Heart right ventricle (tissue), 16 donors: Measurements from ENCODE around the gene PEMT. TPM values are rescaled to one million over a fixed set of nuclear protein-coding genes. Genes with fewer than 3 reads are reported as not detected.

ENCODE experiments used
- ATAC-seq, 8 donors: fragments of 200-7000 bp; cut with Tn5 transposase; one replicate each; pipeline ENCODE4 v1.9.1; 2020; ENCODE audit warnings: mild to moderate bottlenecking in 8 of 8, moderate library complexity in 8 of 8, moderate number of reproducible peaks in 1 of 8
- DNase-seq, 2 donors: peaks; one replicate each; pipeline ENCODE4 v3.0.0-alpha.2; 2020
- H3K27ac ChIP-seq, 10 donors: fragments of 200-600 bp; sonication (generic) in 2 of 10; one replicate each; pipeline versions ENCODE4 v1.5.0 to v1.8.0; 2020 to 2022; ENCODE audit warnings: mild to moderate bottlenecking in 3 of 10
- H3K27me3 ChIP-seq, 7 donors: fragments of 200-600 bp; one replicate each; pipeline ENCODE4 v1.8.0; 2021 to 2022; ENCODE audit warnings: mild to moderate bottlenecking in 2 of 7
- H3K36me3 ChIP-seq, 9 donors: fragments of 200-600 bp; sonication (generic) in 1 of 9; one replicate each; pipeline versions ENCODE4 v1.5.0 to v1.8.0; 2020 to 2022; ENCODE audit warnings: mild to moderate bottlenecking in 2 of 9
- H3K4me1 ChIP-seq, 9 donors: fragments of 200-600 bp; sonication (generic) in 1 of 9; one replicate each; pipeline versions ENCODE4 v1.5.0 to v1.8.0; 2020 to 2022; ENCODE audit warnings: mild to moderate bottlenecking in 4 of 9
- H3K4me3 ChIP-seq, 10 donors: fragments of 200-600 bp; sonication (generic) in 2 of 10; one replicate each; pipeline versions ENCODE4 v1.5.0 to v1.8.0; 2020 to 2022; ENCODE audit warnings: mild to moderate bottlenecking in 7 of 10, moderate library complexity in 2 of 10
- H3K9me3 ChIP-seq, 11 donors: fragments of 200-600 bp in 10 of 11; sonication (generic) in 2 of 11; one replicate each; pipeline versions ENCODE4 v1.5.0 to v1.8.0; 2013 to 2022; ENCODE audit warnings: mild to moderate bottlenecking in 2 of 11, control low read depth in 1 of 11, moderate library complexity in 1 of 11
- CTCF ChIP-seq, 9 donors: fragments of 200-600 bp; sonication (generic) in 2 of 9; IDR thresholded peaks; one replicate each; pipeline versions ENCODE4 v1.5.0 to v1.8.0; 2021 to 2022; ENCODE audit warnings: antibody characterized with exemption in 9 of 9, mild to moderate bottlenecking in 5 of 9, moderate library complexity in 1 of 9
- WGBS, 2 donors: extraction: QIAGEN DNeasy Blood & Tissue Kit; methylation state at CpG; one replicate each; pipeline ENCODE4 v1.1.7; 2013; ENCODE audit warnings: inconsistent platforms in 1 of 2; 5-methylcytosine and 5-hydroxymethylcytosine counted together
- intact Hi-C, 10 donors: fragments of 100-400 bp; cut with DNase I; formaldehyde crosslinking; loops; one replicate each; pipeline versions ENCODE4 v1.11.1 to v1.14.2; 2022
- polyA plus RNA-seq, 2 donors: library from polyadenylated mRNA; stranded (reverse); fragments of 200-250 nt; gene quantifications; one replicate each; pipeline ENCODE4 v1.2.3, GENCODE V29; 2013
- total RNA-seq, 10 donors: library from RNA; stranded (reverse); fragmentation: NEBNext Ultra II Directional in 3 of 10; extraction: Animal tissue kit (Norgen Biotek cat#: 25700) in 3 of 10; gene quantifications; one replicate each; pipeline versions ENCODE4 v1.2.1 to v1.2.4, GENCODE V29; 2021 to 2023
- donor health status: Arrhythmogenic right ventricular cardiomyopathy.
- donor health status: ischemic (EF 13 %, LVEDD 7.1; RV severe dilation, severe dysfunction).
- donor health status: healthy with polysubstance abuse.
- donor health status: DM: no; HTN: yes; CAD: no.
- donor health status: DM: no; HTN: no; CAD: no.
- donor health status: ischemic (EF 25% LVEDD 6.9; RV normal size, moderate dysfunction).
- donor health status: ischemic (EF 25% LVEDD 5.7; RV mildly dilated, moderate dysfunction).
- donor health status: healthy.
- donor health status: DM: yes; HTN: yes; CAD: no.
- donor health status: Ischemic cardiomyopathy.
- donor health status: ischemic (EF 35%, LVEDD 5.7; RV mildly dilated, moderate dysfunction).
- donor health status: nonischemic (EF 11% LVEDD 7.7; RV severe dilation, severe dysfunction).
- donor health status: DM: yes; HTN: yes; CAD: no.
- donor health status: PGD.
- donor health status: ischemic (EF 29% LVEDD 5.4; RV normal size, mild dysfunction).
- donor health status: nonischemic (EF 23%, LVEDD 6.1; RV moderate dilation, normal function).

PEMT gene
- total and polyA plus RNA-seq, 12 donors: 13.5 to 55.2 (median 22.0) TPM

DNA sequence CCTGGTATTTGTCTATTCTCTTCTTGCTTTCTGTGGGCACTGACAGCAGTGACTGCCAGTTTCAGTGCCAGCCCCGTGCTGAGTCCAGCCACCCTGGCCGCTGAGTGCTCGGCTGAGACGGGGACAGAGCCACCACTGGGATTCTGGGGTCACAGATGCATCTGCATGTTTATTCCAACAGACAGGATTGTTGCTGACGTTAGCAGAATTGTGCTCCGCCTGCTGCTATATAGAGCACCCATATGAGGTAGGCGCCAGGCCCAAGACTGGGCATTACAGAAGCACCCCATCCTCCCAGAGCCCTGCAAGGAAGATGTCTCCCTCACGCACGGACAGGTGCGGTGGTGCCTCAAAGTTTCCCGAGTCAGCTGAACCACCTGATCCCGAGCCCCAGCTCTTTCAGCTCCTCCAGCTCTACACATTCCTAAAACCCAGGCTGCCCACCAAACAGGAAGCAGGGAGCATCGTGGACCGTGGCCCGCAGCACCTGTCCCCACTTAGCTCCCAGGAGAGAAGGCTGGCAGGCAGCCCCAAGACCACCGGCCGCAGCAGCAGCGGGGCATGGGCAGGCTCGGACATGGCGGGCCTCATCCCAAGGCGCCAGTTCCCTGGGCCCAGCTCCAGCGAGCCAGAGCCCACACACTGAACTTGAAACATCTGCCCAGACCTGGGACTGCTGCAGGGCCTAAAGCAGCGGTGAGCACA lies 50.4 kb downstream of the PEMT start:
- ATAC-seq (no peak), DNase-seq (peak in 1 of 2 donors; percentile 20)
- no peaks in the 10 kb centered on the region for H3K36me3 ChIP-seq
- H3K4me1 ChIP-seq: peaks cover 4 to 34% (median 18%) of the 10 kb centered on the region in 9 donors
- H3K27ac ChIP-seq: peak overlapping the region in 1 of 10 donors; percentile 4
- no peak overlapping the region for H3K4me3 ChIP-seq
- intact Hi-C loops: no loop called here
- H3K27me3 ChIP-seq: no peaks in the 10 kb centered on the region
- H3K9me3 ChIP-seq: no peaks in the 10 kb centered on the region
- 75% methylated on average over 23 of the region's 23 CpGs for WGBS, 2 donors
- TF ChIP-seq CTCF (IDR thresholded peaks at IDR 0.05): no peak

DNA sequence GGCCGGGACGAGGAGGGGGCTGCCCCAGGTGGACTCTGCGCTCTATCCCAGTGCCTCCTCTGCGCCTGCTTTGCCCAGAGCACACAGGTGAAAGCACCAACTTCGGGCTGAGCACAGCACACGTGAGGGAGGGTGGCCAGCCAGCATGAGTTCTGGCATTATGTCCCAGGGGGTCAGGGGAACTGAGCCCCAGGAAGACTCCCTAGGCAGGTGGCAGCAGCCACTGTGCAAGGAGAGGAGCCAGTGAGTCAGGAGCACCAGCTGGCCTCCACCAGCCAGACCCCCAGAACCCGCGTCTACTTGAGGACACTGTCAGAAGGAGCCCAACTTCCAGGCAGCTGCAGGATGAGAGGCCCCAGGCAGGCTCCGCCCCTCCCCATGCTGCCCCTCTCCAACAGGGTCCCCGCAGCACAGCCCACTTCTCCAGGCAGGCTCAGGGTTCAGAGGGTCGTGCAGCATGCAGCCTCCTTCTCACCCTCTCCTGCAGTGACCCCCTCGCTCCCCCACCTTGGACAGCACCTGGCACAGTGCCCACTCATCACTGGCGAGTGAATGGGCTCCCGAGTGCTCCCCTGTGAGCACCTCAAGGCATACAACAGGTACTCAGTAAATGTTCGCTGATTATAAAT lies 51.1 kb downstream of the PEMT start:
- Histone ChIP-seq H3K27me3 (no peaks in the 10 kb centered on the region), H3K9me3 (no peaks in the 10 kb centered on the region), H3K27ac (peak overlapping the region in 1 of 10 donors; percentile 4), H3K4me1 (peaks cover 4 to 35% (median 18%) of the 10 kb centered on the region in 9 donors), H3K36me3 (no peaks in the 10 kb centered on the region), H3K4me3 (no peak overlapping the region)
- DNase-seq (peak in 1 of 2 donors; percentile 18), ATAC-seq (no peak)
- 63 to 75% methylated on average over 15 of the region's 15 CpGs for WGBS, 2 donors
- TF ChIP-seq CTCF (IDR thresholded peaks at IDR 0.05): no peak
- intact Hi-C loops: no loop called here

DNA sequence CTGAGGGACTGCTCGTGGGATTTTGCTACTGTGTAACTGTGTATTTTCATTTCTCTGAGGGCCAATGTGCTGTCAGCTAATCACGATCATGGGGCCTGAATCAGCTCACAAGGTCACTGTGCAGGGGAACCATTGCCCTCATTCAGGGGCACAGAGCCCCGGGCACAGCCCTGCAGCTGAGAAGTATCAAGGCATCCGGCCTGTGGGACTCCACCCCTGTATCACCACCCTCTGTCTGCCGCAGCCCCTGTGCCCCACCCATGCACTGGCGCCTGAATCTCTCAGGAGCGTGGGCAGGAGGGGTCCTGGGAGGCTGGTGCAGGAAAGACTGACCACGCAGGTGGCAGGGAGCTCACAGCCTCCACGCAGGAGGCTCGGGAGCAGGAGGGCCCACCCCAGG lies 51.9 kb downstream of the PEMT start:
- H3K4me1 ChIP-seq: peaks cover 4 to 37% (median 18%) of the 10 kb centered on the region in 9 donors
- no peaks in the 10 kb centered on the region for H3K9me3 ChIP-seq
- 70 to 77% methylated on average over 10 of the region's 10 CpGs for WGBS, 2 donors
- intact Hi-C loops: no loop called here
- H3K27ac ChIP-seq: peak overlapping the region in 4 of 10 donors; percentile 11 to 32 (median 23)
- no peaks in the 10 kb centered on the region for H3K36me3 ChIP-seq
- ATAC-seq (no peak), DNase-seq (peak in 1 of 2 donors; percentile 8)
- no peak for TF ChIP-seq CTCF (IDR thresholded peaks at IDR 0.05)
- no peak overlapping the region for H3K4me3 ChIP-seq
- no peaks in the 10 kb centered on the region for H3K27me3 ChIP-seq

DNA sequence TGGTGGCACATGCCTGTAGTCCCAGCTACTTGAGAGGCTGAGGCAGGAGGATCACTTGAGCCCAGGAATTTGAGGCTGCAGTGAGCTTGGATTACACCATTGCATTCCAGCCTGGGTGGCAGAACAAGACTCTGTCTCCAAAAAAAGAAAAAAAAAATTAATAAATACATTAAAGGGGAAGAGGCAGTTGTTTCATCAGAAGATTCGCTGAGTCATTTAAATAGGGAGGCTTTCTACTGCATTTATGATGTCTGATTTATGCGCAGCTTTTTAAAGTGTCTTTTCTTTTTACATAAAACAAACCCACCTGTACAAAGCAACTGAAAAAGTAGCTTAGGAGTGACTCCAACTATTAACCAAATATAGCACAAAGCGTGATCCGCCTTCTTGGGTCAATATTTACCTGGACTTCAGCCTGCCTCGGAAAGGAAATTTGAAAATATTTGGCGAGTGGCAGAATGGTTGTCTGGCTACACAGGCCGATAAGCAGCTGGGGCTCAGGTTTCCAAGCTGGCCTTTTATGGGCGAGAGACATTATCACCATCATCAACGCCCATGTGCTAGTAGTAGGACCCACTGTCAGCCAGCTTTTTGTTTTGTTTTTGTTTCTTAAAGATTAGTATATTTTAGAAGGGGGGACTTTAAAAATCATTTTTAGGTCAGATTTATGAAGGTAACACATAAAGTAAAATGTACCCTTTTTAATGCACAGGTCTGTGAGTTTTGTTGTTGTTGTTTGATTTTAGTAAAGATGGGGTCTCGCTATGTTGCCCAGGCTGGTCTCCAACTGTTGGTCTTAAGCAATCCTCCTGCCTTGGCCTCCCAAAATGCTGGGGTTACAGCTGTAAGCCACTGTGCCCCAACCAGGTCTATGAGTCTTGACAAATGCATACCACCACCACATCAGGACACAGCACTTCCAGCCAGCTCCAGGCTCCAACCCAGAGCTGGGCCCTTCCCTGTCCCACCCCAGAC lies 52.8 kb downstream of the PEMT start:
- ATAC-seq: no peak
- 67 to 77% methylated on average over 10 of the region's 10 CpGs for WGBS, 2 donors
- Histone ChIP-seq H3K4me1 (peaks cover 4 to 37% (median 18%) of the 10 kb centered on the region in 9 donors), H3K27me3 (no peaks in the 10 kb centered on the region), H3K27ac (peak overlapping the region in 4 of 10 donors; percentile 10 to 32 (median 23)), H3K4me3 (no peak overlapping the region), H3K36me3 (no peaks in the 10 kb centered on the region), H3K9me3 (no peaks in the 10 kb centered on the region)
- TF ChIP-seq CTCF (IDR thresholded peaks at IDR 0.05): no peak
- no peak for DNase-seq
- intact Hi-C loops: no loop called here
